ENCODE measurements around the gene FBXL7. TPM values are rescaled to one million over a fixed set of nuclear protein-coding genes. Genes with fewer than 3 reads are reported as not detected.

FBXL7 gene
- total RNA-seq, 4 donors from 2014 or later = 5.7 to 47.4 (median 6.3) TPM

- 31% methylated on average over 3 to 4 of the region's 4 CpGs for WGBS, 2 donors (ENCODE audit: low coverage in 1 of 2)
- TF ChIP-seq EP300 (IDR thresholded peaks at IDR 0.05; ENCODE audit: low read depth) (no peak), POLR2A (IDR thresholded peaks at IDR 0.05) (no peak), POLR2AphosphoS5 (IDR thresholded peaks at IDR 0.05) (no peak)
- TF ChIP-seq, protein P1, sequence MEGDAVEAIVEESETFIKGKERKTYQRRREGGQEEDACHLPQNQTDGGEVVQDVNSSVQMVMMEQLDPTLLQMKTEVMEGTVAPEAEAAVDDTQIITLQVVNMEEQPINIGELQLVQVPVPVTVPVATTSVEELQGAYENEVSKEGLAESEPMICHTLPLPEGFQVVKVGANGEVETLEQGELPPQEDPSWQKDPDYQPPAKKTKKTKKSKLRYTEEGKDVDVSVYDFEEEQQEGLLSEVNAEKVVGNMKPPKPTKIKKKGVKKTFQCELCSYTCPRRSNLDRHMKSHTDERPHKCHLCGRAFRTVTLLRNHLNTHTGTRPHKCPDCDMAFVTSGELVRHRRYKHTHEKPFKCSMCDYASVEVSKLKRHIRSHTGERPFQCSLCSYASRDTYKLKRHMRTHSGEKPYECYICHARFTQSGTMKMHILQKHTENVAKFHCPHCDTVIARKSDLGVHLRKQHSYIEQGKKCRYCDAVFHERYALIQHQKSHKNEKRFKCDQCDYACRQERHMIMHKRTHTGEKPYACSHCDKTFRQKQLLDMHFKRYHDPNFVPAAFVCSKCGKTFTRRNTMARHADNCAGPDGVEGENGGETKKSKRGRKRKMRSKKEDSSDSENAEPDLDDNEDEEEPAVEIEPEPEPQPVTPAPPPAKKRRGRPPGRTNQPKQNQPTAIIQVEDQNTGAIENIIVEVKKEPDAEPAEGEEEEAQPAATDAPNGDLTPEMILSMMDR (IDR thresholded peaks at IDR 0.05) = no peak
- no peak overlapping the region for H3K27ac ChIP-seq
- DNase-seq = no peak
- no peaks in the 10 kb centered on the region for H3K4me1 ChIP-seq
- intact Hi-C loops (cut with DNase I; ENCODE audit: low total_unique reads) (no loop called here), in situ Hi-C loops (cut with MboI; ENCODE audit: low pct_ligation_motif_present in 1 of 4, low pct_unique_long_range_greater_than_20kb in 1 of 4, low sequenced_read_pairs in 3 of 4) (no loop called here)
- H3K4me3 ChIP-seq = no peak overlapping the region
- H3K9me3 ChIP-seq = no peaks in the 10 kb centered on the region
- H3K36me3 ChIP-seq = no peaks in the 10 kb centered on the region
- H3K27me3 ChIP-seq = no peaks in the 10 kb centered on the region
Measured at GRCh38 chr5:15483351-15484097, 16.5 kb upstream of the FBXL7 start.

DNA sequence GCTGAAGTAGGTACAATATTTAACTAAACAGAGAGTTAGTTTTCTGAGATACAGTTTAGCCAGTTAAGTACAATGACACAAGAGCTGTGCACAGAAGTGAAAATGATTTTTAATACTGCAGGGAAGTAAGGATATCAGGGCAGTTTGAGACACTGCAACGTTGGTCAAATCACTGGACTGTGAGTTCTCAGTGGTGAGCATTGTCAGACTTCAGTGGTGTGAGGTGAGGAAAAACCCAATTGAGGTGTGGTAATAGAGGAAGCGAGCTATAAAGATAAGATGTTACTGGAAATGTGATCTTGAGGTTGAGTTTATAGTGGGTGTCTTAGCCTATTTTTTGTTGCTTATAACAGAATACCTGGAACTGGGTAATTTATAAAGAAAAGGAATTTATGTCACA is 12.8 kb upstream of the FBXL7 start:
- in situ Hi-C loops (cut with MboI; ENCODE audit: low pct_ligation_motif_present in 1 of 4, low pct_unique_long_range_greater_than_20kb in 1 of 4, low sequenced_read_pairs in 3 of 4) (no loop called here), intact Hi-C loops (cut with DNase I; ENCODE audit: low total_unique reads) (no loop called here)
- no peak for DNase-seq
- H3K4me3 ChIP-seq = no peak overlapping the region
- H3K27ac ChIP-seq = no peak overlapping the region
- TF ChIP-seq, protein P1 (IDR thresholded peaks at IDR 0.05) = no peak
- TF ChIP-seq POLR2A (IDR thresholded peaks at IDR 0.05) (no peak), POLR2AphosphoS5 (IDR thresholded peaks at IDR 0.05) (no peak), EP300 (IDR thresholded peaks at IDR 0.05; ENCODE audit: low read depth) (no peak)
- no peaks in the 10 kb centered on the region for H3K4me1 ChIP-seq
- WGBS, 2 donors (ENCODE audit: low coverage in 1 of 2) = 42% methylated on average over 2 of the region's 2 CpGs
- no peaks in the 10 kb centered on the region for H3K27me3 ChIP-seq
- no peaks in the 10 kb centered on the region for H3K9me3 ChIP-seq
- no peaks in the 10 kb centered on the region for H3K36me3 ChIP-seq

DNA sequence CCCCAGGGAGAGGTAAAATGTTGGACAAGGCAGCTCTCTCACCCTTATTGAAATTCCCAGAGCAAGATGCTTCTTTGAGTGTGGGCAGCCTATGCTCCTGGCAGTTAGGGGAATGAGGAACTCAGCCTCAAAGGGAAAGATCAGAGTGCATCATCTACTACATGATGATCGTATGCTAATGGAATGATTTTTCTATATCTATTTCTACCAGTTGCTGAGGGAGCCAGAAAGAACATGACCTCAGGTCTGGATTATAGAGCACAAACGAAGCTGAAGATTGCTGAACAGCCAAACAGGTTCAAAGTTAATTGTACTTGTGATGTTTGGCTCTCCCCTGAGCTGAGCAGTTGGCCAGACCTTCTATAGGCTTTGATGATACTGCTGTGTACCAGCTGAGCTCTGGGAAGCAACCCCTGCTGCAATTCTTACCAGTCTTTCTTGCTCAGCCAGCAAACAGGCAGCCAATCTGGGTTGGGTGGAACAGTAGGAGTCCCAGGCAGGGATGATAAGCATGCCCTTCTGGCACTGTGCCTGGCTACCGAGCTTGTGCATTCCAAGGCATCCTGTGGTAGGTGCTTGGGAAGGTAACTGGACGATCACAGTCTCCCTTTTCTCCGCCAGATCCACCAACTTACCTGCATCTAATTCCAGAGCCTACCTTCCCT is 10.3 kb upstream of the FBXL7 start:
- Histone ChIP-seq H3K27ac (no peak overlapping the region), H3K27me3 (no peaks in the 10 kb centered on the region), H3K4me1 (no peaks in the 10 kb centered on the region), H3K9me3 (no peaks in the 10 kb centered on the region), H3K4me3 (no peak overlapping the region), H3K36me3 (no peaks in the 10 kb centered on the region)
- TF ChIP-seq POLR2A (IDR thresholded peaks at IDR 0.05) (no peak), POLR2AphosphoS5 (IDR thresholded peaks at IDR 0.05) (no peak), EP300 (IDR thresholded peaks at IDR 0.05; ENCODE audit: low read depth) (no peak)
- TF ChIP-seq, protein P1 (IDR thresholded peaks at IDR 0.05) = no peak
- in situ Hi-C loops (cut with MboI; ENCODE audit: low pct_ligation_motif_present in 1 of 4, low pct_unique_long_range_greater_than_20kb in 1 of 4, low sequenced_read_pairs in 3 of 4) = no loop called here
- DNase-seq = no peak
- 66 to 100% methylated on average over 1 to 5 of the region's 5 CpGs for WGBS, 2 donors (ENCODE audit: low coverage in 1 of 2)
- intact Hi-C loops (cut with DNase I; ENCODE audit: low total_unique reads) = no loop called here

GRCh38 chr5:15492545-15492944 is 7.4 kb upstream of the FBXL7 start:
- intact Hi-C loops (cut with DNase I; ENCODE audit: low total_unique reads) (no loop called here), in situ Hi-C loops (cut with MboI; ENCODE audit: low pct_ligation_motif_present in 1 of 4, low pct_unique_long_range_greater_than_20kb in 1 of 4, low sequenced_read_pairs in 3 of 4) (no loop called here)
- Histone ChIP-seq H3K36me3 (no peaks in the 10 kb centered on the region), H3K4me3 (no peak overlapping the region), H3K27me3 (no peaks in the 10 kb centered on the region), H3K27ac (no peak overlapping the region), H3K9me3 (no peaks in the 10 kb centered on the region), H3K4me1 (no peaks in the 10 kb centered on the region)
- WGBS, 2 donors (ENCODE audit: low coverage in 1 of 2) = 86% methylated on average over 1 of the region's 1 CpG; no CpG with 5 or more reads in 1 of the 2 donors
- TF ChIP-seq EP300 (IDR thresholded peaks at IDR 0.05; ENCODE audit: low read depth) = no peak
- no peak for TF ChIP-seq POLR2A (IDR thresholded peaks at IDR 0.05)
- TF ChIP-seq POLR2AphosphoS5 (IDR thresholded peaks at IDR 0.05) = no peak
- TF ChIP-seq, protein P1 (IDR thresholded peaks at IDR 0.05) = no peak
- DNase-seq = no peak

All from transverse colon (tissue), 4 donors.